GM19463 (cell line): ENCODE measurements around the gene TXNRD1.
"Not testable (repeated sequence)": the region's sequence is repeated elsewhere in the genome, so short reads cannot be mapped to it uniquely, and the experiment has no call there.

Source experiments
- ATAC-seq: cut with Tn5 transposase; IDR thresholded peaks from one replicate; pipeline ENCODE4 v1.9.1; 2021; ENCODE audit warnings: mild to moderate bottlenecking, moderate library complexity; ENCODE audit not compliant: unreplicated experiment

The TXNRD1 gene

GRCh38 chr12:104234926-104235499, 19.4 kb downstream of the TXNRD1 start:
- no peak for ATAC-seq

GRCh38 chr12:104237930-104238329, 22.4 kb downstream of the TXNRD1 start:
- no peak for ATAC-seq

GRCh38 chr12:104242546-104243206, 27.1 kb downstream of the TXNRD1 start:
- ATAC-seq: no peak

GRCh38 chr12:104243551-104243950, 28.0 kb downstream of the TXNRD1 start:
- no peak for ATAC-seq

GRCh38 chr12:104243971-104244370, 28.4 kb downstream of the TXNRD1 start:
- ATAC-seq: no peak

DNA sequence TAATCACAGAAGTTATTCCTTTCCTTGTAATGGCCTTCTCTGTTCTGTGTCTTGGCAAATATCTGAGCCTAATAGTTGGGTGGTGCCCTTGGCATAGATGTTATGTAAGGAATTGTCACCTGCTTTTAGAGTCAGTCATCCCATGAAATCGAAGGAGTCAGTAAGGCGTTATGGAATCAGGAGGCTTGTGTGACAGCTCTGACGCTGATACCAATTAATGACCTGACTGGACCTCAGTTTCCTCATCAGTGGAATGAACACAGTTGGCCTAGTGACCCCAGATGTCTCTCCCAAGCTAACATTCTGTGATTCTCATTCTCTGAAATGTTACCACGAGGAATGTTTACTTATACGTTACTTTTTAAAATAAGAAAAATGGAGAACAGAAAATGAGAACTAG, 32.1 kb downstream of the TXNRD1 start:
- ATAC-seq: no peak

- ATAC-seq: no peak
These were observed 32.9 kb downstream of the TXNRD1 start for GRCh38 chr12:104248444-104248843.

DNA sequence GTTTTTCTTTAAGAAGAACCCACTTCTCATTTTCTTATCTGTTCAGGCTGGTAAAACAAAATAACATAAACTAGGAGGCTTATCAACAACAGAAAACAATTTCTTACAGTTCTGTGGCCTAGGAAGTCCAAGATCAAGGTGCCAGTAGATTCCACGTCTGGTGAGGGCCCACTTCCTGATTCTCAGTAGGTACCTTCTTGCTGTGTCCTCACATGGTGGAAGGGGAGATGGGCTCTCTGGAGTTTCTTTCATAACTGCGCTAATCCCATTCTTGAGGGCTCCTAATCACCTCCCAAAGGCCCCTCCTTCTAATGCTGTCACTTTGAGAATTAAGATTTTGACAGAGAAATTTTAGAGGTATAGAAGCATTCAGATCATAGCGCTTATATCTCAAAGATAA, 33.4 kb downstream of the TXNRD1 start:
- ATAC-seq: no peak

DNA sequence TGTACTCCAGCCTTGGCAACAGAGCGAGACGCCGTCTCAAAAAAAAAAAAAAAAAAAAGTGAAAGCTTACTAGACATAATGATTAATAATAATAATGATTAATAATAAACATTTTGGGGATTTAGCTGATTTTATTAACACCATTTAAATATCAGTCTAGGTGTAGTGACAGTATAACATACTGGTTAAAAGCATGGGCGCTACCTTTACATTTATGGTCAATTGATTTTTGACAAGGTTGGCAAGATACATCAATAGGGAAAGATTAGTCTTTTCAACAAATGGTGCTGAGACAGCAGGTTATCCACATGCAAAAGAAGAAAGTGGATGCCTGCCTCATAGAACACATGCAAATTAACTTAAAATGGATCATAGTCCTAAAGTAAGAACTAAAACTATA, 34.3 kb downstream of the TXNRD1 start:
- ATAC-seq: no peak

DNA sequence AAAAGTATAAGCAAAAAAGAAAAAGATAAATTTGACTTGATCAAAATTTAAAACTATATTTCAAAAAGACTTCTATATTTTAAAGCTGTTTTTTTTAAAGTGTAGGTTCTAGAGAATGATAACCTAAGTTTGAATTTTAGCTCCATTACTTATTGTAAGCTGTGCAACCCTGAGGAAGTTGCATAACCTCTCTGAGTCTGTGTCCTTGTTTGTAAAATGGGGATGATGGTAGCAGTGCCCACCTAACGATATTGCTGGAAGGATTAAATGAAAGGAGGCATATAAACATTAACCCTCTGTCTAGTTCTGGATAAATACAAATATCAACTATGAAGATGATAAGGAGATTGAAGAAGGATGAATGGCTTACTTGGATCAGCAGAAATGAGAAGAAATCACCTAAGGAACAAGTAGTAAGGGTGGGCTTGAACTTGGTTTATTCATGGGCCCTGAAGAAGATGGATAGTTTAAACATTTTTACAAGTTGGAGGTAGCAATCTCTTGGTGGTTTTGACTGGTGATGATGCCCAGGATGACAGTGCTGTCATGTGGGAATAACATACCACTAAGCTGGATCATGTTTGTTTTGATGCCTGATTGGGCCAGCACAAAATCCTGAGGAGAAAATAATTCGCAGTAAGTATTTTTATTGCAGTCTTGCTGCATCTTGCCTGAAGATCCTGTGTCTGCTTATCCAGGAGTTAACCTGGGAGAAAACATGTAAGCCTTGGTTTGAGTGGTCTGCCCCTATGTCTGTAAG, 35.0 kb downstream of the TXNRD1 start:
- no peak for ATAC-seq

GRCh38 chr12:104257913-104258472, 42.4 kb downstream of the TXNRD1 start:
- no peak for ATAC-seq

DNA sequence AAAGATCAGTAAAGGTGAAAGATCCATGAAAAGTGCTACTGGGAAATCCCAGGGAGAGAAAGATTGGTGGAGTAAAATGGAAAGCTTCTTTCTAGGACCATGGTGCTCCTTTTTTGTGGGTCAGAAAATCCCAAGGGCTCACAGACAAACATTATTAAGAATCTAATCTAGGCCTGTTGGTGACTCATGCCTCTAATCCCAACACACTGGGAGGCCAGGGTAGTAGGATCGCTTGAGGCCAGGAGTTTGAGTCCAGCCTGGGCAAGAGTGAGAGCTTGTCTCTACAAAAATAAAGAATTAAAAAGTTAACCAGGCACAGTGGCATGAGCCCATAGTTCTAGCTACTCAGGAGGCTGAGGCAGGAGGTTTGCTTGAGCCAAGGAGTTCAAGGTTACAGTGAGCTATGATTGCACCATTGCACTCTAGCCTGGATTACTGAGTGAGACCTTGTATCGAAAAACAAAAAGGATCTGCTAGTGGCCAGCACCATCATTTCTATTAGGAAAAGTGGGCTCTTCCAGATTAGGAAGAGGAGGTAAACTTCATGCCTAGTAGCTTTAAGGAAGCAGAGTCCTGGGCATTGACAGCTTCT, 43.0 kb downstream of the TXNRD1 start:
- ATAC-seq: no peak

GRCh38 chr12:104263026-104263425, 47.4 kb downstream of the TXNRD1 start:
- ATAC-seq: no peak

DNA sequence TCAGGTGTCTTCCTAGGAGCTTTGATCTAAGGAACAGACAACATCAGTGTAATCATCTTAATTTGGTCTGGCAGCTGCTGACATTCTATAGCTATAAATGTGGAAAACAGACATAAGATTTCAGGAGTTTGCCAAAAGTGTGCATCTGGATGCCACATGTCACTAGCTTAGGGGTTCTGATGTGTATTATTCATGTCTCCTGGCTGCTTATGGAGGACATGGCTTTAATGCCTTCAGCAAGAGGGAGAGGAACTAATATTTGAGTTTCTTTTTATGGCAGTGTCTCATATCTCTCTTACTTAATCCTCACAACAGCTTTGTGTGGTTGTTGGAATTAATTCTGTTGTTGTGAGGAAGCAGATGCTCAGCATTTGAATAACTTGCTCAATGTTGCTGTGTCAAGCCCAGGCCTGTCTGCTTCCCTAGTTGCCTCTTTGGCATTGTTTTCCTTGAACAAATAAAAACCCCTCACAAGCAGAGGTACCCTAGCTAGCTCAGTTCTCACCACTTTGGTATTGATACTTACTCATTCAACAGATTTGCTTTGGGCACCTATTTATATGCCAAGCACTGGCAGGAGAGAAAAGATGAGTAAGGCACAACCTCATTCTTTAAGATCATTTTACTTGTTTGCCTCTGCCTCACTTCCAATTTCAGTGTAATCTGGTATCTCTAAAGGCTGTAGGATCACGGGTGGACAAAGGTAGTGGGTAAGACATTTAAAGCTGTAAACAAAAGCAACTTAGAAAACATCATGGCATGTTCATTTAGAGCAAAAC, 48.2 kb downstream of the TXNRD1 start:
- ATAC-seq: no peak

DNA sequence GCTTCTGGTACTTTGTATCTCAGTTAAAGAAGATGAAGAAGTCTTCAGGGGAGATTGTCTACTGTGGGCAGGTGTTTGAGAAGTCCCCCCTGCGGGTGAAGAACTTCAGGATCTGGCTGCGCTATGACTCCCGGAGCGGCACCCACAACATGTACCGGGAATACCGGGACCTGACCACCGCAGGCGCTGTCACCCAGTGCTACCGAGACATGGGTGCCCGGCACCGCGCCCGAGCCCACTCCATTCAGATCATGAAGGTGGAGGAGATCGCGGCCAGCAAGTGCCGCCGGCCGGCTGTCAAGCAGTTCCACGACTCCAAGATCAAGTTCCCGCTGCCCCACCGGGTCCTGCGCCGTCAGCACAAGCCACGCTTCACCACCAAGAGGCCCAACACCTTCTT, 49.9 kb downstream of the TXNRD1 start:
- ATAC-seq: not testable (repeated sequence)

- no peak for ATAC-seq
These were observed 57.4 kb downstream of the TXNRD1 start for GRCh38 chr12:104272938-104273337.

DNA sequence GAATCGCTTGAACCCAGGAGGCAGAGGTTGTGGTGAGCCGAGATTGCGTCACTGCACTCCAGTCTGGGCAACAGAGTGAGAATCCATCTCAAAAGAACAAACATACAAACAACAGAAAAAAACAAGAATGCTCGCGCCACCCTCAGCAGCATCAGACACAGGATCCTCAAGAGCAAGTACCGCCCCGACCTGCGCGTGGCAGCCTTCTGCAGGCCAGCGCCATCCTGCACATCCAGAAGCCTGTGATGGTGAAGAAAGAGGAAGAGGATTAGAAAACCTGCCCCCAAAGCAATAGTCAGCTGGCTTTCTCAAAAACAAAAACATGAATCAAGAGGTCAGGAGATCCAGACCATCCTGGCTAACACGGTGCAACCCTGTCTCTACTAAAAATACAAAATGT, 57.9 kb downstream of the TXNRD1 start:
- ATAC-seq: no peak

GRCh38 chr12:104274811-104275210, 59.2 kb downstream of the TXNRD1 start:
- ATAC-seq: no peak

DNA sequence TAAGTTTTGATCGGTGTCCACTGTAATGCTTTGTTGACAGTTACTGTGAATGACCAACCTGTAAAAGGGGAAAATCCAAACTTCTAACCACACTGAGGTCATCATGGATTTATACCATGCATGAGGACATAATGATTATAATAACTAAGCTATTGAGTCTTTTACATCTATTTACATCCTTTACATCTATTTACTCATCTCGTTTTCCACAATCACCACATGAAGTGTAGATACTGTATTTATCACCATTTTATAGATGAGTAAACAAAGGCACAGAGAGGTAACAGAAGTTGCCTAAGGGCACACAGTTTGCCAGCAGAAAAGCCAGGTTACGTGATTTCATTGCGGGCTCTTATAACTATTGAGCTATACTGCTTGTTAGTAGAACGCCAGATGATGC, 60.1 kb downstream of the TXNRD1 start:
- ATAC-seq: no peak

DNA sequence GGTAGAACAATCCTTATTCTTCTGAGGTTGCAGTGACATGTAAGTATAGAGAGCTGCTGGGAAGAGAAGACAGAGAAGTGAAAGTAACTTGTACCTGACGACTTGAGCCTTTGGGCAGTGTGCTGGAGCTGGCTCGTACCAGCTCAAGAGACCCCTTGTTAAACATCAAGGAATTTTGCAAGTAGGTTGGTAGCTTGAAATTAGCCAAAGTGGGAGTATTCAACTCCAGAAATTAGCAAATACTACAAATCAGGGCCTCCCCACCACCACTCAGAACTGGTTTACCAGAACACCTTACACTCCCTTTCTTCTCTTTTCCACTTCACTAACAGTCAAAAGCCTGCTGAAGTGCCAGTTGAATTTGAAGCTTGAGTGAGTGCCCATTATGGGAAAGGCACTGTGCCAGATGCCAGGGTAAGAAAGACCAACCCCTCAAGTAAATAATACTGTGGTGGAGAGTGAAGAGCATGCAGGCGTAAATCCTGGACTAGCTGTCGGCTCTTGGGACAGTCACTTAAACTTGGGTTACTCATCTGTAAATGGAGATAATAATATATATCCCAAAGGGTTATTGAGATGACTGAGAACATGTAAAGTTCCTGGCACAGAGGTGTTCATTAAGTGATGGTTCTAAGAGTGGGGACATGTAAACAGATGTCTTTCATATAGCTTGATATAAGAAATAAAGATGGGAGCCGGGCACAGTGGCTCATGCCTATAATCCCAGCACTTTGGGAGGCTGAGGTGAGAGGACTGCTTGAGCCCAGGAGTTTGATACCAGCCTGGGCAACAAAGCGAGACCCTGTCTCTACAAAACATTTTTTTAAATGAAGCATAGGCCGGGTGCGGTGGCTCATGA, 60.9 kb downstream of the TXNRD1 start:
- peak; percentile 80 for ATAC-seq
